NCI-H146 (cell line): ENCODE measurements around the gene TKTL2.
"Not testable (repeated sequence)": the region's sequence is repeated elsewhere in the genome, so short reads cannot be mapped to it uniquely, and the experiment has no call there.

ENCODE experiments used
- DNase-seq: peaks from one replicate; lab custom pipeline; 2025; lab: John Stamatoyannopoulos, UW

The TKTL2 gene

GRCh38 chr4:163447023-163447422 is 26.5 kb downstream of the TKTL2 start:
- DNase-seq: not testable (repeated sequence)

- no peak for DNase-seq
These were observed 33.5 kb downstream of the TKTL2 start for GRCh38 chr4:163440040-163440439.
